GM23338 (cell line): ENCODE data around the gene EIF3B. TPM values are rescaled to one million over a fixed set of nuclear protein-coding genes. Genes with fewer than 3 reads are reported as not detected.
A peak's percentile ranks its signal among the peaks of the same experiment; 100 is the strongest.

Experiments used
- ATAC-seq: fragments of 200-7000 bp; cut with Tn5 transposase; 3 replicates; pipeline ENCODE4 v1.9.1; 2020
- DNase-seq: peaks from one replicate; pipeline ENCODE4 v3.0.0-alpha.2; 2015; ENCODE audit warnings: low spot score
- H2AFZ ChIP-seq: fragments of 200-600 bp; sonication (generic); 2 replicates; pipeline ENCODE4 v1.8.0; 2016; ENCODE audit warnings: antibody characterized with exemption, mild to moderate bottlenecking, moderate library complexity
- H3F3A ChIP-seq: fragments of 200-600 bp; sonication (generic); replicated peaks from 2 replicates; pipeline ENCODE4 v1.8.0; 2017; ENCODE audit warnings: antibody characterized with exemption, mixed run types, low read depth
- H3K27ac ChIP-seq: fragments of 200-600 bp; sonication (generic); 2 replicates; pipeline ENCODE4 v1.6.1; 2016; ENCODE audit warnings: low read depth
- H3K27me3 ChIP-seq: fragments of 200-600 bp; sonication (generic); 2 replicates; pipeline ENCODE4 v1.8.0; 2016; ENCODE audit warnings: mild to moderate bottlenecking, mixed run types, moderate library complexity; ENCODE audit not compliant: insufficient read depth
- H3K36me3 ChIP-seq: fragments of 200-600 bp; sonication (generic); 2 replicates; pipeline ENCODE4 v1.8.0; 2016; ENCODE audit warnings: mild to moderate bottlenecking; ENCODE audit not compliant: insufficient read depth
- H3K4me1 ChIP-seq: fragments of 200-600 bp; sonication (generic); 2 replicates; pipeline ENCODE4 v1.8.0; 2016; ENCODE audit warnings: mild to moderate bottlenecking, moderate library complexity; ENCODE audit not compliant: insufficient read depth
- H3K4me2 ChIP-seq: fragments of 200-600 bp; sonication (generic); 2 replicates; pipeline ENCODE4 v1.7.1; 2017; ENCODE audit warnings: mixed run types
- H3K4me3 ChIP-seq: fragments of 200-600 bp; sonication (generic); 2 replicates; pipeline ENCODE4 v1.6.1; 2016; ENCODE audit warnings: mixed run types
- H3K79me2 ChIP-seq: fragments of 200-600 bp; sonication (generic); replicated peaks from 2 replicates; pipeline ENCODE4 v1.8.0; 2017; ENCODE audit warnings: mild to moderate bottlenecking; ENCODE audit not compliant: insufficient read depth
- H3K9me2 ChIP-seq: fragments of 200-600 bp; sonication (generic); 2 replicates; pipeline ENCODE4 v1.8.0; 2017; ENCODE audit not compliant: insufficient read depth
- H4K20me1 ChIP-seq: fragments of 200-600 bp; sonication (generic); replicated peaks from 2 replicates; pipeline ENCODE4 v1.8.0; 2017; ENCODE audit warnings: mild to moderate bottlenecking; ENCODE audit not compliant: insufficient read depth
- H3K27ac Mint-ChIP-seq: 2 replicates; pipeline ENCODE4 v1.8.0; 2020; ENCODE audit warnings: inconsistent platforms, mild to moderate bottlenecking, moderate library complexity, mixed read lengths
- H3K27me3 Mint-ChIP-seq: 3 replicates; pipeline ENCODE4 v1.8.0; 2022; ENCODE audit warnings: low read depth, mild to moderate bottlenecking, moderate library complexity, mixed read lengths, inconsistent platforms; ENCODE audit not compliant: insufficient read depth, poor library complexity
- H3K36me3 Mint-ChIP-seq: 3 replicates; pipeline ENCODE4 v1.8.0; 2021; ENCODE audit warnings: low read depth, mild to moderate bottlenecking, inconsistent platforms, moderate library complexity, mixed read lengths
- H3K4me1 Mint-ChIP-seq: 3 replicates; pipeline ENCODE4 v1.8.0; 2020; ENCODE audit warnings: mild to moderate bottlenecking, inconsistent platforms, mixed read lengths
- H3K4me3 Mint-ChIP-seq: 3 replicates; pipeline ENCODE4 v1.8.0; 2021; ENCODE audit warnings: moderate library complexity, mild to moderate bottlenecking, inconsistent platforms, mixed read lengths
- H3K9me3 Mint-ChIP-seq: 3 replicates; pipeline ENCODE4 v1.8.0; 2020; ENCODE audit warnings: moderate library complexity, mild to moderate bottlenecking, inconsistent platforms, mixed read lengths
- EZH2phosphoT487 ChIP-seq: fragments of 200-600 bp; sonication (generic); IDR thresholded peaks from one replicate; pipeline ENCODE4 v1.8.1; 2018; ENCODE audit warnings: antibody characterized with exemption; ENCODE audit not compliant: unreplicated experiment
- JUNB ChIP-seq: IDR thresholded peaks from one replicate; pipeline ENCODE4 v1.6.1; 2016; ENCODE audit warnings: antibody characterized with exemption; ENCODE audit not compliant: unreplicated experiment
- POLR2AphosphoS5 ChIP-seq: IDR thresholded peaks from 2 replicates; pipeline ENCODE4 v1.6.1; 2016; ENCODE audit warnings: antibody characterized with exemption, low read depth
- ZNF331 ChIP-seq: fragments of 250-450 bp; sonication (Bioruptor Pico); IDR thresholded peaks from 2 replicates; pipeline ENCODE4 v1.5.0; 2020; ENCODE audit warnings: low read depth, mild to moderate bottlenecking, moderate library complexity
- polyA plus RNA-seq: library from polyadenylated mRNA; unstranded; fragments of >200 nt; fragmentation: Nextera tagmentation; extraction: Ambion mirVana; gene quantifications from 2 replicates; pipeline ENCODE4 v1.2.1, GENCODE V29; 2016
- total RNA-seq: library from RNA; depleted of rRNA; stranded (reverse); fragments of >200 nt; shearing (Covaris generic); gene quantifications from 2 replicates; pipeline ENCODE4 v1.2.3, GENCODE V29; 2014
- TF ChIP-seq, protein P1 (sequence below): fragments of 250-450 bp; sonication (Bioruptor Pico); IDR thresholded peaks from 2 replicates; pipeline ENCODE4 v1.5.0; 2020; ENCODE audit warnings: mild to moderate bottlenecking, moderate library complexity
- TF ChIP-seq, protein P2 (sequence below): IDR thresholded peaks from one replicate; pipeline ENCODE4 v1.6.1; 2018; ENCODE audit warnings: antibody characterized with exemption; ENCODE audit not compliant: unreplicated experiment
- TF ChIP-seq, protein P3 (sequence below), 2 experiments: fragments of 200-600 bp in 1 of 2; sonication (generic) in 1 of 2; conservative IDR thresholded peaks; 2 replicates each; pipeline versions ENCODE4 v1.5.1 to v1.6.1; 2016 to 2017; ENCODE audit warnings: antibody characterized with exemption in 2 of 2, low read depth in 2 of 2, mild to moderate bottlenecking in 2 of 2, moderate library complexity in 1 of 2

Gene EIF3B
- total and polyA plus RNA-seq, 2 experiments from 2014 or later = 106 to 355 TPM

DNA sequence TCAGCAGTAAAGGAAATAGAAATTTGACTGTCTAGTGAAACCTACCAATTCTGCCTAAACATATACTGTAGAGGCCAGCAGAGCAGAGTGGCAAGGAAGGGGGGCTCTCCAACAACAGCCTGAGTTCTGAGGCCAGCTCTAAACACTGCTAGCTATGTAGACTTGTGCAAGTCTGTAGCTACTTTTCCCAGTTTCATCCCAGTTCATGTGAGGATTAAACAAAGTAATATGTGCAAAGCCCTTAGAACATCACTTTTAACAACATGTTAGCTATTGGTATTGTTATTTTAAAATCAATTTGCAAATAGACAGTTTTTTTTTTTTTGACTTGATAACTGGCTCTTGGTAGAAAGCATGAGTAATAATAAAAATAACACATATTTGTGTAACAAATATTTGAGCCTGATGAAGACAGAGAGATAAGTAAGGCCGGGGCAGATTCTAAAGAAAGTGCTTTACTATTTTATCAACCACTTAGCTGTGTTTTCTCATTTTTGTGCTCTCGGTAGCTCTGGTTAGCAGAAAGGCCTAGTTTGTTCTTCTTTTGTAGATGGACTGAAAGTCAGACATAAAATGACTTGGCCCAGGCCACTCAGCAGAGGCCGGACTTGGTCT lies 58.1 kb downstream of the EIF3B start (continued):
- TF ChIP-seq, protein P1, sequence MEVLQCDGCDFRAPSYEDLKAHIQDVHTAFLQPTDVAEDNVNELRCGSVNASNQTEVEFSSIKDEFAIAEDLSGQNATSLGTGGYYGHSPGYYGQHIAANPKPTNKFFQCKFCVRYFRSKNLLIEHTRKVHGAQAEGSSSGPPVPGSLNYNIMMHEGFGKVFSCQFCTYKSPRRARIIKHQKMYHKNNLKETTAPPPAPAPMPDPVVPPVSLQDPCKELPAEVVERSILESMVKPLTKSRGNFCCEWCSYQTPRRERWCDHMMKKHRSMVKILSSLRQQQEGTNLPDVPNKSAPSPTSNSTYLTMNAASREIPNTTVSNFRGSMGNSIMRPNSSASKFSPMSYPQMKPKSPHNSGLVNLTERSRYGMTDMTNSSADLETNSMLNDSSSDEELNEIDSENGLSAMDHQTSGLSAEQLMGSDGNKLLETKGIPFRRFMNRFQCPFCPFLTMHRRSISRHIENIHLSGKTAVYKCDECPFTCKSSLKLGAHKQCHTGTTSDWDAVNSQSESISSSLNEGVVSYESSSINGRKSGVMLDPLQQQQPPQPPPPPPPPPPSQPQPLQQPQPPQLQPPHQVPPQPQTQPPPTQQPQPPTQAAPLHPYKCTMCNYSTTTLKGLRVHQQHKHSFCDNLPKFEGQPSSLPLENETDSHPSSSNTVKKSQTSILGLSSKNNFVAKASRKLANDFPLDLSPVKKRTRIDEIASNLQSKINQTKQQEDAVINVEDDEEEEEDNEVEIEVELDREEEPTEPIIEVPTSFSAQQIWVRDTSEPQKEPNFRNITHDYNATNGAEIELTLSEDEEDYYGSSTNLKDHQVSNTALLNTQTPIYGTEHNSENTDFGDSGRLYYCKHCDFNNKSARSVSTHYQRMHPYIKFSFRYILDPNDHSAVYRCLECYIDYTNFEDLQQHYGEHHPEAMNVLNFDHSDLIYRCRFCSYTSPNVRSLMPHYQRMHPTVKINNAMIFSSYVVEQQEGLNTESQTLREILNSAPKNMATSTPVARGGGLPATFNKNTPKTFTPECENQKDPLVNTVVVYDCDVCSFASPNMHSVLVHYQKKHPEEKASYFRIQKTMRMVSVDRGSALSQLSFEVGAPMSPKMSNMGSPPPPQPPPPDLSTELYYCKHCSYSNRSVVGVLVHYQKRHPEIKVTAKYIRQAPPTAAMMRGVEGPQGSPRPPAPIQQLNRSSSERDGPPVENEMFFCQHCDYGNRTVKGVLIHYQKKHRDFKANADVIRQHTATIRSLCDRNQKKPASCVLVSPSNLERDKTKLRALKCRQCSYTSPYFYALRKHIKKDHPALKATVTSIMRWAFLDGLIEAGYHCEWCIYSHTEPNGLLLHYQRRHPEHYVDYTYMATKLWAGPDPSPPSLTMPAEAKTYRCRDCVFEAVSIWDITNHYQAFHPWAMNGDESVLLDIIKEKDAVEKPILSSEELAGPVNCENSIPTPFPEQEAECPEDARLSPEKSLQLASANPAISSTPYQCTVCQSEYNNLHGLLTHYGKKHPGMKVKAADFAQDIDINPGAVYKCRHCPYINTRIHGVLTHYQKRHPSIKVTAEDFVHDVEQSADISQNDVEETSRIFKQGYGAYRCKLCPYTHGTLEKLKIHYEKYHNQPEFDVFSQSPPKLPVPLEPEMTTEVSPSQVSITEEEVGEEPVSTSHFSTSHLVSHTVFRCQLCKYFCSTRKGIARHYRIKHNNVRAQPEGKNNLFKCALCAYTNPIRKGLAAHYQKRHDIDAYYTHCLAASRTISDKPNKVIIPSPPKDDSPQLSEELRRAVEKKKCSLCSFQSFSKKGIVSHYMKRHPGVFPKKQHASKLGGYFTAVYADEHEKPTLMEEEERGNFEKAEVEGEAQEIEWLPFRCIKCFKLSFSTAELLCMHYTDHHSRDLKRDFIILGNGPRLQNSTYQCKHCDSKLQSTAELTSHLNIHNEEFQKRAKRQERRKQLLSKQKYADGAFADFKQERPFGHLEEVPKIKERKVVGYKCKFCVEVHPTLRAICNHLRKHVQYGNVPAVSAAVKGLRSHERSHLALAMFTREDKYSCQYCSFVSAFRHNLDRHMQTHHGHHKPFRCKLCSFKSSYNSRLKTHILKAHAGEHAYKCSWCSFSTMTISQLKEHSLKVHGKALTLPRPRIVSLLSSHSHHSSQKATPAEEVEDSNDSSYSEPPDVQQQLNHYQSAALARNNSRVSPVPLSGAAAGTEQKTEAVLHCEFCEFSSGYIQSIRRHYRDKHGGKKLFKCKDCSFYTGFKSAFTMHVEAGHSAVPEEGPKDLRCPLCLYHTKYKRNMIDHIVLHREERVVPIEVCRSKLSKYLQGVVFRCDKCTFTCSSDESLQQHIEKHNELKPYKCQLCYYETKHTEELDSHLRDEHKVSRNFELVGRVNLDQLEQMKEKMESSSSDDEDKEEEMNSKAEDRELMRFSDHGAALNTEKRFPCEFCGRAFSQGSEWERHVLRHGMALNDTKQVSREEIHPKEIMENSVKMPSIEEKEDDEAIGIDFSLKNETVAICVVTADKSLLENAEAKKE (CRISPR knock-in tag) = no peak
- TF ChIP-seq POLR2AphosphoS5 = no peak

DNA sequence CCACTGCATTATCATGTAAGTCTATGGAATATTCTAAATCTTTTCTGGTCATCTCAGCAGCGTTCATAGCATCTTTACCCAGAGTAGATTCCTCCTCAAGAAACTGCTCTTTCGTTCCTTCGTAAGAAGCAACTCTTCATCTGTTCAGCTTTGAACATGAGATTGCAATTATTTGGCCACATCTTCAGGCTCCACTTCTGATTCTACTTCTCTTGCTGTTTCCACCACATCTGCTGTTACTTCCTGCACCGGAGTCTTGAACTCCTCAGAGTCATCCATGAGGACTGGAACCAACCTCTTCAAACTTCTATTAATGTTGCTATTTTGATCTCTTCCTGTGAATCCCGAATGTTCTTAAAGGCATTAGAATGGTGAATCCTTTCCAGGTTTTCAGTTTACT lies 61.4 kb downstream of the EIF3B start:
- DNase-seq (no peak), ATAC-seq (no peak)
- Histone ChIP-seq H3K27ac (peak overlapping the region; percentile 82; the same call in 1 of the 2 replicates), H4K20me1 (no peaks in the 10 kb centered on the region), H3K9me2 (no peaks in the 10 kb centered on the region), H3K4me3 (no peak overlapping the region), H3F3A (0 out of 2 replicates have a peak, but pooled peaks cover 12% of the 10 kb centered on the region), H3K36me3 (no peaks in the 10 kb centered on the region), H2AFZ (no peak overlapping the region), H3K4me2 (no peak overlapping the region), H3K79me2 (peaks cover 74% of the 10 kb centered on the region), H3K4me1 (peaks cover 3% of the 10 kb centered on the region; the same call in 1 of the 2 replicates), H3K27me3 (no peaks in the 10 kb centered on the region)
- Mint-ChIP-seq H3K36me3 (no peaks in the 10 kb centered on the region), H3K4me3 (no peak overlapping the region), H3K4me1 (peaks cover 15% of the 10 kb centered on the region), H3K27me3 (no peaks in the 10 kb centered on the region), H3K27ac (peak overlapping the region; percentile 5; the same call in 1 of the 2 replicates), H3K9me3 (no peaks in the 10 kb centered on the region)
- TF ChIP-seq EZH2phosphoT487 = no peak
- TF ChIP-seq ZNF331 (CRISPR knock-in tag) = no peak
- TF ChIP-seq, protein P2, sequence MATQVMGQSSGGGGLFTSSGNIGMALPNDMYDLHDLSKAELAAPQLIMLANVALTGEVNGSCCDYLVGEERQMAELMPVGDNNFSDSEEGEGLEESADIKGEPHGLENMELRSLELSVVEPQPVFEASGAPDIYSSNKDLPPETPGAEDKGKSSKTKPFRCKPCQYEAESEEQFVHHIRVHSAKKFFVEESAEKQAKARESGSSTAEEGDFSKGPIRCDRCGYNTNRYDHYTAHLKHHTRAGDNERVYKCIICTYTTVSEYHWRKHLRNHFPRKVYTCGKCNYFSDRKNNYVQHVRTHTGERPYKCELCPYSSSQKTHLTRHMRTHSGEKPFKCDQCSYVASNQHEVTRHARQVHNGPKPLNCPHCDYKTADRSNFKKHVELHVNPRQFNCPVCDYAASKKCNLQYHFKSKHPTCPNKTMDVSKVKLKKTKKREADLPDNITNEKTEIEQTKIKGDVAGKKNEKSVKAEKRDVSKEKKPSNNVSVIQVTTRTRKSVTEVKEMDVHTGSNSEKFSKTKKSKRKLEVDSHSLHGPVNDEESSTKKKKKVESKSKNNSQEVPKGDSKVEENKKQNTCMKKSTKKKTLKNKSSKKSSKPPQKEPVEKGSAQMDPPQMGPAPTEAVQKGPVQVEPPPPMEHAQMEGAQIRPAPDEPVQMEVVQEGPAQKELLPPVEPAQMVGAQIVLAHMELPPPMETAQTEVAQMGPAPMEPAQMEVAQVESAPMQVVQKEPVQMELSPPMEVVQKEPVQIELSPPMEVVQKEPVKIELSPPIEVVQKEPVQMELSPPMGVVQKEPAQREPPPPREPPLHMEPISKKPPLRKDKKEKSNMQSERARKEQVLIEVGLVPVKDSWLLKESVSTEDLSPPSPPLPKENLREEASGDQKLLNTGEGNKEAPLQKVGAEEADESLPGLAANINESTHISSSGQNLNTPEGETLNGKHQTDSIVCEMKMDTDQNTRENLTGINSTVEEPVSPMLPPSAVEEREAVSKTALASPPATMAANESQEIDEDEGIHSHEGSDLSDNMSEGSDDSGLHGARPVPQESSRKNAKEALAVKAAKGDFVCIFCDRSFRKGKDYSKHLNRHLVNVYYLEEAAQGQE = no peak
- TF ChIP-seq, protein P3, sequence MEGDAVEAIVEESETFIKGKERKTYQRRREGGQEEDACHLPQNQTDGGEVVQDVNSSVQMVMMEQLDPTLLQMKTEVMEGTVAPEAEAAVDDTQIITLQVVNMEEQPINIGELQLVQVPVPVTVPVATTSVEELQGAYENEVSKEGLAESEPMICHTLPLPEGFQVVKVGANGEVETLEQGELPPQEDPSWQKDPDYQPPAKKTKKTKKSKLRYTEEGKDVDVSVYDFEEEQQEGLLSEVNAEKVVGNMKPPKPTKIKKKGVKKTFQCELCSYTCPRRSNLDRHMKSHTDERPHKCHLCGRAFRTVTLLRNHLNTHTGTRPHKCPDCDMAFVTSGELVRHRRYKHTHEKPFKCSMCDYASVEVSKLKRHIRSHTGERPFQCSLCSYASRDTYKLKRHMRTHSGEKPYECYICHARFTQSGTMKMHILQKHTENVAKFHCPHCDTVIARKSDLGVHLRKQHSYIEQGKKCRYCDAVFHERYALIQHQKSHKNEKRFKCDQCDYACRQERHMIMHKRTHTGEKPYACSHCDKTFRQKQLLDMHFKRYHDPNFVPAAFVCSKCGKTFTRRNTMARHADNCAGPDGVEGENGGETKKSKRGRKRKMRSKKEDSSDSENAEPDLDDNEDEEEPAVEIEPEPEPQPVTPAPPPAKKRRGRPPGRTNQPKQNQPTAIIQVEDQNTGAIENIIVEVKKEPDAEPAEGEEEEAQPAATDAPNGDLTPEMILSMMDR (conservative IDR thresholded peaks at IDR 0.05; ENCODE audit: low read depth in 2 of 2) = no peak
- no peak for TF ChIP-seq JUNB
- TF ChIP-seq POLR2AphosphoS5 = no peak
